Measurements from ENCODE around the gene TBC1D5.
A peak's percentile ranks its signal among the peaks of the same experiment; 100 is the strongest.

TBC1D5 gene

DNA sequence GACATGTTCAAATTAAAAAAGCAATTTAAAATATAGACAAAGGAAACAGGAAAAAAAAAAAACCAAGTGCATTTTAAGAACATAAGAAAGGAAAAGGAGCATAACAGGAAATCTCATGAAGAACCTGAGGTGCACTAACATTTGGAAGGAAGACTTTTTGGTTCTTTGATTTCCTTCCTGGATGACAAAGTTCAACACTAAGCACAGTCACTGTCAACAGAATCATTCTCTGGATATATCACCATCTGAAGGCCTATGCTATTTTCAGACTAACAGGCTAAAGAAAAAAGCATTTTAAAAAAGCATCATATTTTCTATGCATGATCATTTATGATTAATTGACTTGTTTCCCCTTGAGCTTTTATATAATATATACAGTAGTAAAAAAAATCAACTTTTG is 508.0 kb downstream of the TBC1D5 start:
- no peak for DNase-seq (ENCODE audit: low spot score)
- no peak for FAIRE-seq

- peak; percentile 68 for FAIRE-seq
- peak; percentile 58 for DNase-seq (ENCODE audit: low spot score)
Observed at GRCh38 chr3:17233398-17233800, 509.0 kb downstream of the TBC1D5 start.

DNA sequence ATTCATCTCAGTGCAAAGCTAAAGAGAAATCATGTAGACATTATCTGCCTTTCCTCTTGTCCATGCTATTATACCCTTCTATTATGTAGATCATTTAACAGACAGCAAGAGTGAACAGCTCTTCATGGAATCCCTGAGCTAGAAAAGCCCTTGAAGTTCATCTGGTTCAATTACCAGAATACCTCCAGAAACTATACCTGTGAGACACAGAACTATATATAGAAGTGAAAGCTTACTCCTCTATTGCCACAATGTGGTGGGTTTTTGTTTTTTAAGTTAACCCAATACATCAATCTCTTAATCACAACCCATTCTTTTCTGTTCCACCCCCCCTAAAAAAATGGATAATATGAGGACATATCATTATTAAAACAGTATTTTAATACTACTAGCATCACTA is 510.0 kb downstream of the TBC1D5 start:
- DNase-seq (ENCODE audit: low spot score) (no peak), FAIRE-seq (no peak)

GRCh38 chr3:17231537-17232261 is 510.7 kb downstream of the TBC1D5 start:
- no peak for DNase-seq (ENCODE audit: low spot score)
- FAIRE-seq, result no peak

- no peak for DNase-seq (ENCODE audit: low spot score)
- no peak for FAIRE-seq
Observed at GRCh38 chr3:17227472-17227871, 515.0 kb downstream of the TBC1D5 start.

DNA sequence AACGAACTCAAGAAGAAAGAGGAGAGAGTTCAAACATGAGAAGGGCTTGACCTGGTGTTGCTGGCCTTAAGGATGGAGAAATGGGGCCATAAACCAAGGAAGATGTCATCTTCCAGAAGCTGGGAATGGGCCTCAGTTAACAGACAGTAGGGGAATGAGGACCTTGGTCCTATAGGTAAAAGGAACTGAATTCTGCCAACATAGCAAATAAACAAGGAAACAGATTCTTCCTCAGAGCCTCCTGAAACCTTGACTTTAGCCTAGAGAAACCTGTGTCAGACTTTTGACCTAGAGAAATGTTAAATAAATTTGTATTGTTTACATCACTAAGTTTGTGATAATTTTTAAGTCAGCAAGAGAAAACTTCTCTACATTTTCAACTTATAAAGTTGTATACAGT is 520.9 kb downstream of the TBC1D5 start:
- DNase-seq (ENCODE audit: low spot score) (no peak), FAIRE-seq (no peak)

DNA sequence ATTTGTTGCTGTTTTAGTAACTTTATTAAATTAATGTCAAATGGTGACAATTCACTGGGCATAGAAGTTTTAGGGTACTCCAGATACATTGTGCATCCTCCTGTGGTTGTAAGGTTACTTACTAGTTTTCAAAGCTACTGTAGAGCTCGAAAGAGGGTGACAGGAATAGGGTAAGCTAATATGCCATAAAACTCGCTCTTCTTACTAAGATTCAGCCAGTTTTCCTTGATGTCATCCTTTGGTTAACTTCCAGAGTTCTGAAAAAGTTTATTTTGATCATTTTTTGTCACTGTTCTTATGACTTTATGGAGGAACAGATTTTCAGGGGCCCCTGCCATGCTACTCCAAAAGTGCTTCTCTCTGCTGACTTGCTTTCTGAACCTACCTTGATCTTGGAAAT is 522.8 kb downstream of the TBC1D5 start:
- FAIRE-seq, result no peak
- no peak for DNase-seq (ENCODE audit: low spot score)

DNA sequence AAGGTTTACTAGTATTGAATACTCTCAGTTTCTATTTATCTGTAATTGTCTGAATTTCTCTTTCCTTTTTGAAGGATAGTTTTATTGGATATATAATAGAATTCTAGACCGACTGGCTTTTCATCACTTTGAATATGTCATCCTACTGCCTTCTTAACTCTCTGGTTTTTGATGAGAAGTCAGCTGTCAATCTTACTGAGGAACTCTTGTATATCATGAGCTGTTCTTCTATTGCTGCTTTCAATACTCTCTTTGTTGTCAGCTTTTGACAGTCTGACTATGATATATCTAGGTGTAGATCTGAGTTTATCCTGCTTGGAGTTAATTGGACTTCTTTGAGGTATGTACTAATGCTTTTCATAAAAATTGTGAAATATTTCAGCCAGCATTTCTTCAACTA is 523.8 kb downstream of the TBC1D5 start:
- no peak for FAIRE-seq

DNA sequence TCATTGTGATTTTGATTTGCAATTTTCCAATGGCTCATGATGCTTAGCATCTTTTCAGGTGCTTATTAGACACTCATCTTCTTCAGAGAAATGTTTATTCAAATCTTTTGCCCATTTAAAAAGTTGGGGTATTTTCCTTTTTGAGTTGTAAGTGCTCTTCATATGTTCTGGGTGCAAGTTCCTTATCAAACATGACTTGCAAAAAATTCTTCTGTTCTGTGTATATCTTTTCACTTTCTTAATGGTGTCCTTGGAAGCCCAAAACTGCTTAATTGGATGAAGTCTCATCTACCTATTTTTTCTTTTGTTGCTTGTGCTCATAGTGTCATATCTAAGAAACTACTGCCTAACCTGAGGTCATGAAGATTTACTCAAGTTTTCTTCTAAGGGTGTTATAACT is 524.8 kb downstream of the TBC1D5 start:
- DNase-seq (ENCODE audit: low spot score) (no peak), FAIRE-seq (no peak)

More for the DNA sequence above, 523.8 kb downstream of the TBC1D5 start:
- DNase-seq (ENCODE audit: low spot score), result no peak

DNA sequence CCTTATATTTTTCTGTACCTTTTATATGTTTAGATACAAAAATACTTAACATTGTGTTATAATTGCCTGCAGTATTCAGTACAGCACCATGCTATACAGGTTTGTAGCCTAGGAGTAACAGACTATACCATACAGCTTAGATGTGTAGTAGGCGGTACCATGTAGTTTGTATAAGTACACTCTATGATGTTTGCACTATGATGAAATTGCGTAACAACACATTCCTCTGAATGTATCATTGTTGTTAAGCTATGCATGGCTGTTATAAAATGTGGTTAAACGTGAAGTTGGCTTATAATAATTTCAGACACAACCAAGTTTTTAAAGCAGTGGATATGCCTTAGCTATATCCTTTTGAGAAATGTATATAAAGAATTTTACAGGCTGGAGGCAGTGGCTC is 529.3 kb downstream of the TBC1D5 start:
- DNase-seq (ENCODE audit: low spot score) (no peak), FAIRE-seq (no peak)

DNA sequence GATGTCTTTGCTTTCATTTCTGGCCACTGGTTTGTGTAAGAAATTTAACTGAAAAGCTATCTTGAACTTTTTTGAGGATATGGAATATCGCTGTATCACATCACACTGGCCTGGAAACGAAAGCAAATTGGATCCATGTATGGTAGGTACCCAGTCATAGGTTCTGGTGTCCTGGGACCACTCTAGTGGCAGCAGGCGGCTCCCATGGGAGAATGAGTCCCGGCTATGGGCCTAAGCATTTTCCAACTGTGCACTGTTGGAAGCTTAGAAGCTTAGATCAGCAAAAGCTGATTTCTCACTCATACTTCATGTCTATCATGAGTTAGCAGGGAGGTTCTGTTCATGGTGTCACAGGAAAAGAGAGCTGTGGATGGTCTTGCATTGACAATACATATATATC is 534.5 kb downstream of the TBC1D5 start:
- no peak for FAIRE-seq

DNA sequence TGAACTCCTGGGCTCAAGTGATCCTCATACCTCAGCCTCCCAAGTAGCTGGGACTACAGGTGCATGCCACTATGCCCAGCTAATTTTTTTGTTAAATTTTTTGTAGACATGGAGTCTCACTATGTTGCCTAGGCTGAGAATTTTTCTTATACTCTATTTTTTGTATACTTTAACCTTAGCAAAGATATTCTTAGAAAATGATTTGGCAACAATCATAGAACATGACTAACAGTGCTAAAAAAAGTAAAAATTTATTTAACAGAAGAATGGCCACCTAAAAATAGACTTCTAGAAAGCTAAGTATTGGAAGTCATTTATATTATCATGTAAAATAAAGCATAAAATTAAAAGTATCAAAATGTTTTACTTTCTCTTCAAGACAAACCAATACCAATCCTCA is 535.4 kb downstream of the TBC1D5 start:
- FAIRE-seq (no peak), DNase-seq (ENCODE audit: low spot score) (no peak)

More for the DNA sequence above, 534.5 kb downstream of the TBC1D5 start:
- no peak for DNase-seq (ENCODE audit: low spot score)

DNA sequence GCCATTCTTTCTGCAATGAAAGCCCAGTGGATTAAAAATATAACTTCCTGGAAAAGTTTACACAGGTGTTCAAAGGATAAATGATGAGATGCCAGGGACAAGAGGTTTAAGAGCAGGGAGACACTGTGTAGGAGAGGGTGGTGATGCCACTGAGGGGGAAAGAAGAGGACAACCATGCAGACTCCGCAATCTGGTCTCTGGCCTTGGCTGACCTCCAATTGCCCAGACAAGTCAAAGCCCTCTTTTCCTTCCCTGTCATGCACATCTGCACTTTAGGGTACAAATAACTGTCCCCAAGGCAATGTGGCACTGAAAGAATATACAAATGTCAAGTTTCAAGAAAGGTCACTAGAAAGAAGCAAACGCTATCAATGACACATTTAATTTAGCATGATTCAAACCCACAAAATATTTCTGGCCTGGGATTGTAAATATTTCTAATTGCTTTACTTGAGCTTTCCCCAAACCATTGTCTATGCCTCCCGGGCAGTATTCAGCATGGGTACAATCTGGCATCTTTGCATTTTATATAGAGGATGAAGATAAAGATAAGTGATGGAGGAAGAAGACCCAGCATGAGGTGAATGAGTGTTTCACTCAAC is 538.3 kb downstream of the TBC1D5 start:
- FAIRE-seq (no peak), DNase-seq (ENCODE audit: low spot score) (no peak)

DNA sequence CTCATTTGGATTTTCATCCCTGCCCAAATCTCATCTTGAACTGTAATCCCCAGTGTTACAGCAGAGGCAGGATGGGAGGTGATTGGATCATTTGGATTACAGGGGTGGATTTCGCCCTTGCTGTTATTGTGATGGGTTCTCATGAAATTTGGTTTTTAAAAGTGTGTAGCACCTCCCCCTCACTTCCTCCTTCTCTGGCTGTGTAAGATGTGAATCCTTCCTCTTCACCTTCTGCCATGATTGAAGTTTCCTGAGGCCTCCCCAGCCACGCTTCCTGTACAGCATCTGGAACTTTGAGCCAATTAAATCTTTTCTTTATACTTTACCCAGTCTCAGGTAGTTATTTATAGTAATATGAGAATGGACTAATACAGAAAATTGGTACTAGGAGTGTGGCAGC is 540.9 kb downstream of the TBC1D5 start:
- FAIRE-seq (no peak), DNase-seq (ENCODE audit: low spot score) (no peak)

GRCh38 chr3:17195856-17196604 is 546.4 kb downstream of the TBC1D5 start:
- DNase-seq (ENCODE audit: low spot score) (no peak), FAIRE-seq (no peak)

- DNase-seq (ENCODE audit: low spot score), result no peak
Observed at GRCh38 chr3:17195192-17195611, 547.2 kb downstream of the TBC1D5 start.

DNA sequence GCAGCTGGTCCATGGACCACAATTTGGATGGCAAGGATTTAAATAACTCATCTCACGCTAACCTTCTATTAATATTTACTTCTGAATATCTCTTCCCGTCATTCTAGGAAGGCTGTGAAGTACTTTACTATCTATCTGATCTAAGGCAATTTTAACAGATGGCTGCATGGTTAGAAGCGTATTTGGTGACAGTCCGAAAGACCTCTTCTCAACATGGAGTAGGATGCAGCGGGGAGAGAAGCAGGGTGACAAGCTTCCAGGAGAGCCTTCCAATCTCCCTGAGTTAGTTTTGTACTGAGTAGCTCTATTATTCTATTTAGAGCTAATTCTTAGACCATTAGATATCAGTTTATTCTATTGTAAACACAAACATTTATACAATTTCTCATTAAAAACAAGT is 548.3 kb downstream of the TBC1D5 start:
- DNase-seq (ENCODE audit: low spot score), result no peak
- no peak for FAIRE-seq

More at GRCh38 chr3:17195192-17195611, 547.2 kb downstream of the TBC1D5 start:
- no peak for FAIRE-seq

DNA sequence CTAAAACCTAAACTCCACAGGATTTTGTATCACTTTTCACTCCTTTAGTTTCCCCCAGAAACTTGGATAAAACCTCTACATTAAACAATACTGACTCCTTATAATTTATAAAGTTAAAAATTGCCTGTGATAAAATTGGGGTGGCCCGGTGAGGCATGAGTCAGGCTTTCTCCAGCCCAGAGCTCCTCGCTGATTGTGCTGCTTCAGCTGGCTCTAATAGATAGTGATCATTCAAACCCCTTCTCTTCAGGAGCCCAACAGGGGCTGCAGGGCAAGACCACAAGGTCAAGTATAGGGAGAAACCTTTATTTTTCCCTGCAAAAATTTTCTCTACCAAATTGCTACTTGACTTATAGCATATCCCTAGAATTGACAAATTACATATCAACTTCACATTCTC is 549.4 kb downstream of the TBC1D5 start:
- no peak for FAIRE-seq
- no peak for DNase-seq (ENCODE audit: low spot score)

DNA sequence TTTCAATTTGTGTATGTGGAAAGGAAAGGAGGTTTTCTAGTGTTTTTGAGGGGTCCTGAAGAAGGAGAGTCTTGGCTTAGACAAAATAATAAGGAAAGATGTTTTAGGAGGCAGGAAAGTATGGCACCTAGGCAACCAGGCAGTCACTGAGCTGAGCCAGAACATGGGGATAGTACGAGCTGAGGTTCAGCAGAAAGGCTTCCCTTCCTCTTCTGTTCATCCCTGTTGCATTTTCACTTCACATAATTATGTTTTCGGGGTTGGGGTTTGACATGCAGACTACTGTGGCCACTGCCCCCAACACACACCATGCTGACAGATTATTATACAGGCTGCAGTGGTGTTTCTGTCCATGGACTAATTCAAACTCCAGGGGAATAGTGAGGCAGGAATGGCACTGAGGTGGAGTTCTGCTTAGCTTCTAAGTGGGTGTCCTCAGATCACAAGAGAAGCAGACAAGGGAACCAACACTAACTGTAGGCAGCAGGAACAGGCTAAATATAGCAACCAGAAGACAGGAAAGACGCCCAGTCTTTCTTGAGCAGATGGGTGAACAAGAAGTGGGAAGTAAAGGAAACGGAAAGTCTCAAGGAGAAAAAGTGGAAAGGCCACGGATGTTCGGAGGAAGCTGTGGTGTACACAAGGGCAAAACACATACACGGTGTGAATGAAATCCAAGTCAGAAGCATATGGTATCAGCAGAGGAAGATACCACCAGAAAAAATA is 551.9 kb downstream of the TBC1D5 start:
- no peak for DNase-seq (ENCODE audit: low spot score)
- no peak for FAIRE-seq

DNA sequence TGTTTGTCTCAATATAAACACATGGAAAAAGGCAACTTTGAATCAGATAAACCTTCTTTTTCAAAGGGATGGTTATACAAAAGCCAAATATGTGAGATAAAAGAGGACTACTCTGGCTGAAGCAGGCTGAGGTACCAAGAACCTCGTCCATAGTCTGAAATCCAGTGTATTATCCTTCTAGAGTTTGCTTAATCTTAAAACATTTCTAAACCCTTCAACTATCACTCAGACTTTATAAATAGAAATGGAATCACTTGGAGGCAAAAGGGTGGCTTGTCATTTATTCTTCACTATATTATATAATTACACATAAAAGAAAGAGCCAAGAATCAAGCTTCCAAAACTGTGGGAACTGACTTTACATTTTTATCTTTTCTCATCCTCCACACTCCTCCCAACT is 554.1 kb downstream of the TBC1D5 start:
- FAIRE-seq, result no peak

DNA sequence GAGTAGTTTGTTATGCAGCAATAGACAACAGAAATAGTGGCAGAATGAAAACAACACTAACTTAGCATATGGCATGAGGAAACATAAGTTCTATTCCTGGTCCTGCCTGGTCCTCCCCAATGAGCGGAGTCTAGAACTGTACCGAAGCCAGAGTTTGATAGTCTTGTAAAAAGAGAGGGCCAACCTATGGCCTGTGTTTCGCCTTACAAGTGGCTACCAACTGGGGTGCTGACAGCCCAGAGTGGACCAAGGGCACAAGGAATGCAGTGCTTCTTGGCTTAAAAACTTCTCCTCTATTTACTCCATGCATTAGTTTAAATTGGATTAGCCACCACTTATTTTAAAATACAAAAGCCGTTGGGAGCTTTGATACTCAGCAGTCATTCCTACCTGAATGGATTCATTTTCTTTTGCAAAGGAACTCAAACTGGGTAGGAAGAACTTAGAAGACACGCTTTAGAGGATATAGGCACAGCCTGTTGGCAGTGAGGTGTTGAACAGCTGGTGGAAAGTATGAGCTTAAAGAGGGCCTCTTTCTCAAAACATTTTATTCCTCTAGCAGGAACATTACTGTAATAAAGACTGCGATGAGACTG is 554.7 kb downstream of the TBC1D5 start:
- FAIRE-seq, result no peak
- no peak for DNase-seq (ENCODE audit: low spot score)

More for the DNA sequence above, 554.1 kb downstream of the TBC1D5 start:
- no peak for DNase-seq (ENCODE audit: low spot score)
